ENCODE data around the gene OMP. TPM values are rescaled to one million over a fixed set of nuclear protein-coding genes. Genes with fewer than 3 reads are reported as not detected.
A peak's percentile ranks its signal among the peaks of the same experiment; 100 is the strongest.

The OMP gene
- total and polyA plus RNA-seq, 2 of the 13 experiments (the other 11 are each of a cell fraction or from before 2014, with no cell fraction given), result not detected

DNA sequence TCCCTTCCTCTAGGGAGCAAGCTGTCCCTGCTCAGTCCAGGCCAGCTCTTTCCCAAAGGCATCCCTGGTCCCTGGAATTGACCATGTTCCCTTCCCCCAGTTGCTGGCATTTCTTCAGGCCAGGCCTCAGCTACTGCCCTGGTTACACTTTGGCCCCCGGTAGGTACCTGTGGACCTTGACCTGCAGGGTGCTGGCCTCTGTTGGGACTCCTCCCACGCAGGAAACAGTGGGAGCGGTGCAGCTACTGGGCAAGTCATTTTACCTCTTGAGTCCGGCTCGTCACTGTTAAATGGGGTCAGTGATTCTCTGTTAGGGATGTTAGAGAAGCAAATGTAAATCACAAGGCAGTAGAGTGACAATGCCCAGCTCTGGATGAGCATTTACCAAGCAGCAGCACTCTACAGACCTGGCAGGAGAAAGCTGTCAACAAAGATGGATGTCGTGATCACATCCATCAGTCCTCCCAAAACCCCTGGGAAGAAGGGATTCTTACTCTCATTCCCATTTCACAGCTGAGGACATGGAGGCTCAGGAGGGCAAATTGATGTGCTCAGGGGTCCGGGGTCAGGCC lies 42.3 kb downstream of the OMP start (continued):
- peak; percentile 48; the same call in 1 of the 2 replicates for TF ChIP-seq SOX5 (CRISPR knock-in tag; IDR thresholded peaks at IDR 0.05; ENCODE audit: borderline replicate concordance)
- no peak for TF ChIP-seq SETDB1 (CRISPR knock-in tag; IDR thresholded peaks at IDR 0.05; ENCODE audit: borderline replicate concordance)
- TF ChIP-seq ZNF17 (CRISPR knock-in tag; IDR thresholded peaks at IDR 0.05), result no peak
- peak; percentile 59 for TF ChIP-seq SAP130 (CRISPR knock-in tag; IDR thresholded peaks at IDR 0.05; ENCODE audit: low read depth)
- peak; percentile 81 for TF ChIP-seq NCOR1 (IDR thresholded peaks at IDR 0.05; ENCODE audit: borderline replicate concordance, low read length)
- TF ChIP-seq STAG1 (CRISPR knock-in tag; IDR thresholded peaks at IDR 0.05), result peak; percentile 30; the same call in 1 of the 2 replicates
- peak; percentile 56; the same call in 1 of the 2 replicates for TF ChIP-seq ISL2 (CRISPR knock-in tag; IDR thresholded peaks at IDR 0.05)
- TF ChIP-seq HOXA3 (CRISPR knock-in tag; IDR thresholded peaks at IDR 0.05), result peak; percentile 64; the same call in 1 of the 2 replicates
- TF ChIP-seq ZNF737 (CRISPR knock-in tag; IDR thresholded peaks at IDR 0.05; ENCODE audit: borderline replicate concordance), result no peak
- TF ChIP-seq, protein P1, sequence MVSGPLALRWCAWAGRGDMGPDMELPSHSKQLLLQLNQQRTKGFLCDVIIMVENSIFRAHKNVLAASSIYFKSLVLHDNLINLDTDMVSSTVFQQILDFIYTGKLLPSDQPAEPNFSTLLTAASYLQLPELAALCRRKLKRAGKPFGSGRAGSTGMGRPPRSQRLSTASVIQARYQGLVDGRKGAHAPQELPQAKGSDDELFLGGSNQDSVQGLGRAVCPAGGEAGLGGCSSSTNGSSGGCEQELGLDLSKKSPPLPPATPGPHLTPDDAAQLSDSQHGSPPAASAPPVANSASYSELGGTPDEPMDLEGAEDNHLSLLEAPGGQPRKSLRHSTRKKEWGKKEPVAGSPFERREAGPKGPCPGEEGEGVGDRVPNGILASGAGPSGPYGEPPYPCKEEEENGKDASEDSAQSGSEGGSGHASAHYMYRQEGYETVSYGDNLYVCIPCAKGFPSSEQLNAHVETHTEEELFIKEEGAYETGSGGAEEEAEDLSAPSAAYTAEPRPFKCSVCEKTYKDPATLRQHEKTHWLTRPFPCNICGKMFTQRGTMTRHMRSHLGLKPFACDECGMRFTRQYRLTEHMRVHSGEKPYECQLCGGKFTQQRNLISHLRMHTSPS (CRISPR knock-in tag; IDR thresholded peaks at IDR 0.05; ENCODE audit: low read depth), result peak; percentile 52; the same call in 1 of the 2 replicates
- TF ChIP-seq KDM2A (CRISPR knock-in tag; IDR thresholded peaks at IDR 0.05; ENCODE audit: borderline replicate concordance, low read depth), result no peak
- TF ChIP-seq ZNF335 (CRISPR knock-in tag; IDR thresholded peaks at IDR 0.05), result 0 out of 2 replicates have a peak, but pooled peaks have one; percentile 42
- 0 out of 2 replicates have a peak, but pooled peaks have one; percentile 24 for TF ChIP-seq ZNF121 (CRISPR knock-in tag; IDR thresholded peaks at IDR 0.05)
- TF ChIP-seq DPF2 (CRISPR knock-in tag; IDR thresholded peaks at IDR 0.05; ENCODE audit: borderline replicate concordance, low read depth), result peak; percentile 63; the same call in 1 of the 2 replicates
- TF ChIP-seq ZNF543 (CRISPR knock-in tag; IDR thresholded peaks at IDR 0.05), result 0 out of 2 replicates have a peak, but pooled peaks have one; percentile 19
- peak; percentile 69; the same call in 1 of the 2 replicates for TF ChIP-seq CBX5 (CRISPR knock-in tag; IDR thresholded peaks at IDR 0.05; ENCODE audit: borderline replicate concordance)
- TF ChIP-seq GATAD1 (CRISPR knock-in tag; IDR thresholded peaks at IDR 0.05), result peak; percentile 29; the same call in 1 of the 2 replicates
- no peak for TF ChIP-seq GABPB1 (CRISPR knock-in tag; IDR thresholded peaks at IDR 0.05)
- TF ChIP-seq, protein P2, sequence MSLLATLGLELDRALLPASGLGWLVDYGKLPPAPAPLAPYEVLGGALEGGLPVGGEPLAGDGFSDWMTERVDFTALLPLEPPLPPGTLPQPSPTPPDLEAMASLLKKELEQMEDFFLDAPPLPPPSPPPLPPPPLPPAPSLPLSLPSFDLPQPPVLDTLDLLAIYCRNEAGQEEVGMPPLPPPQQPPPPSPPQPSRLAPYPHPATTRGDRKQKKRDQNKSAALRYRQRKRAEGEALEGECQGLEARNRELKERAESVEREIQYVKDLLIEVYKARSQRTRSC (CRISPR knock-in tag; IDR thresholded peaks at IDR 0.05; ENCODE audit: low read depth), result peak; percentile 76; the same call in 1 of the 2 replicates
- TF ChIP-seq ZNF24 (IDR thresholded peaks at IDR 0.05), result peak; percentile 74
- peak; percentile 59; the same call in 1 of the 2 replicates for TF ChIP-seq TARDBP (CRISPR knock-in tag; IDR thresholded peaks at IDR 0.05)
- TF ChIP-seq SIN3B (IDR thresholded peaks at IDR 0.05; ENCODE audit: low read length), result no peak
- TF ChIP-seq ZNF205 (CRISPR knock-in tag; IDR thresholded peaks at IDR 0.05), result peak; percentile 42; the same call in 1 of the 2 replicates
- peak; percentile 82 for TF ChIP-seq RARA (CRISPR knock-in tag; IDR thresholded peaks at IDR 0.05)
- TF ChIP-seq, protein P3, sequence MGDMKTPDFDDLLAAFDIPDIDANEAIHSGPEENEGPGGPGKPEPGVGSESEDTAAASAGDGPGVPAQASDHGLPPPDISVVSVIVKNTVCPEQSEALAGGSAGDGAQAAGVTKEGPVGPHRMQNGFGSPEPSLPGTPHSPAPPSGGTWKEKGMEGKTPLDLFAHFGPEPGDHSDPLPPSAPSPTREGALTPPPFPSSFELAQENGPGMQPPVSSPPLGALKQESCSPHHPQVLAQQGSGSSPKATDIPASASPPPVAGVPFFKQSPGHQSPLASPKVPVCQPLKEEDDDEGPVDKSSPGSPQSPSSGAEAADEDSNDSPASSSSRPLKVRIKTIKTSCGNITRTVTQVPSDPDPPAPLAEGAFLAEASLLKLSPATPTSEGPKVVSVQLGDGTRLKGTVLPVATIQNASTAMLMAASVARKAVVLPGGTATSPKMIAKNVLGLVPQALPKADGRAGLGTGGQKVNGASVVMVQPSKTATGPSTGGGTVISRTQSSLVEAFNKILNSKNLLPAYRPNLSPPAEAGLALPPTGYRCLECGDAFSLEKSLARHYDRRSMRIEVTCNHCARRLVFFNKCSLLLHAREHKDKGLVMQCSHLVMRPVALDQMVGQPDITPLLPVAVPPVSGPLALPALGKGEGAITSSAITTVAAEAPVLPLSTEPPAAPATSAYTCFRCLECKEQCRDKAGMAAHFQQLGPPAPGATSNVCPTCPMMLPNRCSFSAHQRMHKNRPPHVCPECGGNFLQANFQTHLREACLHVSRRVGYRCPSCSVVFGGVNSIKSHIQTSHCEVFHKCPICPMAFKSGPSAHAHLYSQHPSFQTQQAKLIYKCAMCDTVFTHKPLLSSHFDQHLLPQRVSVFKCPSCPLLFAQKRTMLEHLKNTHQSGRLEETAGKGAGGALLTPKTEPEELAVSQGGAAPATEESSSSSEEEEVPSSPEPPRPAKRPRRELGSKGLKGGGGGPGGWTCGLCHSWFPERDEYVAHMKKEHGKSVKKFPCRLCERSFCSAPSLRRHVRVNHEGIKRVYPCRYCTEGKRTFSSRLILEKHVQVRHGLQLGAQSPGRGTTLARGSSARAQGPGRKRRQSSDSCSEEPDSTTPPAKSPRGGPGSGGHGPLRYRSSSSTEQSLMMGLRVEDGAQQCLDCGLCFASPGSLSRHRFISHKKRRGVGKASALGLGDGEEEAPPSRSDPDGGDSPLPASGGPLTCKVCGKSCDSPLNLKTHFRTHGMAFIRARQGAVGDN (CRISPR knock-in tag; IDR thresholded peaks at IDR 0.05), result peak; percentile 88
- no peak for TF ChIP-seq ZNF883 (CRISPR knock-in tag; IDR thresholded peaks at IDR 0.05; ENCODE audit: not compliant biosample characterization)

All from HepG2 (cell line).